HepG2 (cell line): ENCODE data around the gene MYO10. TPM values are rescaled to one million over a fixed set of nuclear protein-coding genes. Genes with fewer than 3 reads are reported as not detected.
A peak's percentile ranks its signal among the peaks of the same experiment; 100 is the strongest.

Source experiments
- ATF4 ChIP-seq, 2 experiments: fragments of 450-650 bp in 1 of 2; sonication (generic) in 1 of 2; formaldehyde crosslinking; IDR thresholded peaks; 2 replicates each; pipeline versions ENCODE4 v1.5.0 to v1.8.0; 2020 to 2022; ENCODE audit warnings: mild to moderate bottlenecking in 1 of 2, missing genetic modification reagents in 1 of 2
- KAT7 ChIP-seq: IDR thresholded peaks from 2 replicates; pipeline ENCODE4 v1.6.1; 2018; ENCODE audit warnings: borderline replicate concordance, missing compliant biosample characterization
- MAZ ChIP-seq, 2 experiments: sonication (generic) in 1 of 2; formaldehyde crosslinking in 1 of 2; IDR thresholded peaks; 2 replicates each; pipeline versions ENCODE4 v1.5.0 to v1.6.1; 2012 to 2020; ENCODE audit warnings: low read depth in 2 of 2, mild to moderate bottlenecking in 2 of 2, borderline replicate concordance in 1 of 2, improper control_type of control experiment in 1 of 2, low read length in 1 of 2, missing genetic modification reagents in 1 of 2, moderate library complexity in 1 of 2
- ZBTB44 ChIP-seq: sonication (generic); formaldehyde crosslinking; IDR thresholded peaks from 2 replicates; pipeline ENCODE4 v1.4.0; 2020; ENCODE audit warnings: missing genetic modification reagents
- polyA plus RNA-seq, 8 experiments: library from polyadenylated mRNA; depleted of rRNA in 3 of 8; stranded (reverse) in 7 of 8; unstranded in 1 of 8; fragments of >200 nt; fragmentation: Illumina TruSeq in 4 of 8; extraction: Trizol in 4 of 8; gene quantifications; 2 replicates each; pipeline versions ENCODE4 v1.2.1 to v1.2.3, GENCODE V29; 2011 to 2016; ENCODE audit warnings: low read depth in 4 of 8, missing spikeins in 1 of 8, mixed read lengths in 1 of 8; ENCODE audit not compliant: insufficient read depth in 1 of 8
- total RNA-seq, 5 experiments: library from RNA; depleted of rRNA; stranded (reverse); fragments of >200 nt; fragmentation: Illumina TruSeq; extraction: Trizol; gene quantifications; 2 replicates each; pipeline ENCODE4 v1.2.3, GENCODE V29; 2016; ENCODE audit warnings: low read depth in 1 of 5
- TF ChIP-seq, protein P1 (sequence below): sonication (generic); formaldehyde crosslinking; IDR thresholded peaks from 2 replicates; pipeline ENCODE4 v1.4.0; 2020; ENCODE audit warnings: low read depth, missing genetic modification reagents

MYO10 gene
- total and polyA plus RNA-seq, 2 of the 13 experiments (the other 11 are each of a cell fraction or from before 2014, with no cell fraction given) = 4.5 to 14.0 TPM

GRCh38 chr5:16737620-16738364 is 198.3 kb downstream of the MYO10 start (continued):
- TF ChIP-seq, protein P1, sequence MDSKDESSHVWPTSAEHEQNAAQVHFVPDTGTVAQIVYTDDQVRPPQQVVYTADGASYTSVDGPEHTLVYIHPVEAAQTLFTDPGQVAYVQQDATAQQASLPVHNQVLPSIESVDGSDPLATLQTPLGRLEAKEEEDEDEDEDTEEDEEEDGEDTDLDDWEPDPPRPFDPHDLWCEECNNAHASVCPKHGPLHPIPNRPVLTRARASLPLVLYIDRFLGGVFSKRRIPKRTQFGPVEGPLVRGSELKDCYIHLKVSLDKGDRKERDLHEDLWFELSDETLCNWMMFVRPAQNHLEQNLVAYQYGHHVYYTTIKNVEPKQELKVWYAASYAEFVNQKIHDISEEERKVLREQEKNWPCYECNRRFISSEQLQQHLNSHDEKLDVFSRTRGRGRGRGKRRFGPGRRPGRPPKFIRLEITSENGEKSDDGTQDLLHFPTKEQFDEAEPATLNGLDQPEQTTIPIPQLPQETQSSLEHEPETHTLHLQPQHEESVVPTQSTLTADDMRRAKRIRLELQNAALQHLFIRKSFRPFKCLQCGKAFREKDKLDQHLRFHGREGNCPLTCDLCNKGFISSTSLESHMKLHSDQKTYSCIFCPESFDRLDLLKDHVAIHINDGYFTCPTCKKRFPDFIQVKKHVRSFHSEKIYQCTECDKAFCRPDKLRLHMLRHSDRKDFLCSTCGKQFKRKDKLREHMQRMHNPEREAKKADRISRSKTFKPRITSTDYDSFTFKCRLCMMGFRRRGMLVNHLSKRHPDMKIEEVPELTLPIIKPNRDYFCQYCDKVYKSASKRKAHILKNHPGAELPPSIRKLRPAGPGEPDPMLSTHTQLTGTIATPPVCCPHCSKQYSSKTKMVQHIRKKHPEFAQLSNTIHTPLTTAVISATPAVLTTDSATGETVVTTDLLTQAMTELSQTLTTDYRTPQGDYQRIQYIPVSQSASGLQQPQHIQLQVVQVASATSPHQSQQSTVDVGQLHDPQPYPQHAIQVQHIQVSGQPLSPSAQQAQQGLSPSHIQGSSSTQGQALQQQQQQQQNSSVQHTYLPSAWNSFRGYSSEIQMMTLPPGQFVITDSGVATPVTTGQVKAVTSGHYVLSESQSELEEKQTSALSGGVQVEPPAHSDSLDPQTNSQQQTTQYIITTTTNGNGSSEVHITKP (CRISPR knock-in tag) = peak; percentile 60; the same call in 1 of the 2 replicates
- TF ChIP-seq ZBTB44 (no peak), MAZ (IDR thresholded peaks at IDR 0.05; ENCODE audit: borderline replicate concordance, low read depth, low read length) (0 out of 2 replicates have a peak, but pooled peaks have one; percentile 29), MAZ (CRISPR knock-in tag; IDR thresholded peaks at IDR 0.05; ENCODE audit: low read depth) (no peak), KAT7 (peak; percentile 60), ATF4 (CRISPR knock-in tag; IDR thresholded peaks at IDR 0.05) (0 out of 4 replicates have a peak, but pooled peaks of 1 of the 2 experiments have one; percentile 12)
